ENCODE measurements around the gene CYP3A5. TPM values are rescaled to one million over a fixed set of nuclear protein-coding genes. Genes with fewer than 3 reads are reported as not detected.

Gene CYP3A5
- total RNA-seq, 1 donor from 2014 or later: not detected

DNA sequence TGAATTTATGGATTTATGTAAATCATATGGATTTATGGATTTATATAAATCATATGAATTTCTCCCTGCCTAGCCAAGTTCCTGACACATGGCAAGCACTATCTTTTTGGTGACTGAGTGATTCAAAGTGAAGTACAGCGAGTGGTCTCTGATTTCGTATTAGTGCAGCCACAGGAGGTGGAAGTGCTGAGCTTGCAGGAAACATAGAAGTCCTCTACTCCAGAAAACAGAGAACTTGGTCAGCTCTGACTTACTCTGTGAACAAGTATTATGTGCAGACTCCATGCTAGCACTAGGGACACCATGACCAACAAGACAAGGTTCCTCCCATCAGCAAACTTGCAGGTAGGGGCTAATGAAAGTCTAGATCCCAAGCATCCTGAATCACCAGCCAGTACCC is 28.5 kb downstream of the CYP3A5 start:
- H3K9me3 Mint-ChIP-seq (ENCODE audit: unreplicated experiment): peaks cover 2% of the 10 kb centered on the region
- H3K36me3 Mint-ChIP-seq (ENCODE audit: unreplicated experiment): peaks cover 4% of the 10 kb centered on the region
- H3K4me3 Mint-ChIP-seq (ENCODE audit: unreplicated experiment): no peak overlapping the region

DNA sequence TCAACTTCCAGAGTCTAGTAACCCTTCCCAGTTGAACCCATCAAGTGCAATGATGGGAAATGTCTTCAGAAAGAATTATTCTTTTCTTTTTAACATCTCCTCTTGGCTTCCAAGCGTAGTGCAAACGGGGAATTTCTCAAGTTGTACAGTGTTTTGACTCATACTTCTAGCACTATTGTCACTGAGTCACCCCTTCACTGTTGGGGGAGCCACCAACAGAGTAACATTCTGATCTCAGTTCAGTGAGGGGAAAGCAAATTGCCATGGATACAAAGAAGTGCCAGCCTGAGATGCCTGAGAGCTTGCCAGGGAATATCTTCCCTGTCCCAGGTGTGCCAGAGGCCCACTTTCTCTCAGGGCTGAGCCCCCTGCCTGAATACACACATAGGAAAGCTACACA is 31.0 kb downstream of the CYP3A5 start:
- Mint-ChIP-seq H3K4me3 (ENCODE audit: unreplicated experiment) (no peak overlapping the region), H3K4me1 (ENCODE audit: low read depth, unreplicated experiment) (no peaks in the 10 kb centered on the region)

More for the DNA sequence above, 28.5 kb downstream of the CYP3A5 start:
- TF ChIP-seq, protein P1, sequence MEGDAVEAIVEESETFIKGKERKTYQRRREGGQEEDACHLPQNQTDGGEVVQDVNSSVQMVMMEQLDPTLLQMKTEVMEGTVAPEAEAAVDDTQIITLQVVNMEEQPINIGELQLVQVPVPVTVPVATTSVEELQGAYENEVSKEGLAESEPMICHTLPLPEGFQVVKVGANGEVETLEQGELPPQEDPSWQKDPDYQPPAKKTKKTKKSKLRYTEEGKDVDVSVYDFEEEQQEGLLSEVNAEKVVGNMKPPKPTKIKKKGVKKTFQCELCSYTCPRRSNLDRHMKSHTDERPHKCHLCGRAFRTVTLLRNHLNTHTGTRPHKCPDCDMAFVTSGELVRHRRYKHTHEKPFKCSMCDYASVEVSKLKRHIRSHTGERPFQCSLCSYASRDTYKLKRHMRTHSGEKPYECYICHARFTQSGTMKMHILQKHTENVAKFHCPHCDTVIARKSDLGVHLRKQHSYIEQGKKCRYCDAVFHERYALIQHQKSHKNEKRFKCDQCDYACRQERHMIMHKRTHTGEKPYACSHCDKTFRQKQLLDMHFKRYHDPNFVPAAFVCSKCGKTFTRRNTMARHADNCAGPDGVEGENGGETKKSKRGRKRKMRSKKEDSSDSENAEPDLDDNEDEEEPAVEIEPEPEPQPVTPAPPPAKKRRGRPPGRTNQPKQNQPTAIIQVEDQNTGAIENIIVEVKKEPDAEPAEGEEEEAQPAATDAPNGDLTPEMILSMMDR (IDR thresholded peaks at IDR 0.05; ENCODE audit: partially characterized antibody, unreplicated experiment): no peak
- no peak overlapping the region for H3K27ac Mint-ChIP-seq (ENCODE audit: unreplicated experiment)
- H3K27me3 Mint-ChIP-seq (ENCODE audit: unreplicated experiment): no peaks in the 10 kb centered on the region
- no peaks in the 10 kb centered on the region for H3K4me1 Mint-ChIP-seq (ENCODE audit: low read depth, unreplicated experiment)
- DNase-seq: no peak

DNA sequence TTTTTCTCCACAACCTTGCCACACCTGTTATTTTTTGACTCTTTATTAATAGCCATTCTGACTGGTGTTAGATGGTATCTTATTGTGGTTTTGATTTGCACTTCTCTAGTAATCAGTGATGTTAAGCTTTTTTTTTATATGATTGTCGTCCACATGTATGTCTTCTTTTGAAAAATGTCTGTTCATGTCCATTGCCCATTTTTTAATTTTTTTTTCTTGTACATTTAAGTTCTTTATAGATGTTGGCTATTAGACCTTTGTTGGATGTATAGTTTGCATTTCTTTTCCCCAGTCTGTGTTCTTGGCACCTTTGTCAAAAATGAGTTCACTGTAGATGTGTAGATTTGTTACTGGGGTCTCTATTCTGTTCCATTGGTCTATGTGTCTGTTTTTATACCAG is 34.2 kb downstream of the CYP3A5 start:
- no peaks in the 10 kb centered on the region for H3K9me3 Mint-ChIP-seq (ENCODE audit: unreplicated experiment)
- TF ChIP-seq, protein P1 (IDR thresholded peaks at IDR 0.05; ENCODE audit: partially characterized antibody, unreplicated experiment): no peak
- H3K4me3 Mint-ChIP-seq (ENCODE audit: unreplicated experiment): no peak overlapping the region
- peaks cover 1% of the 10 kb centered on the region for H3K27me3 Mint-ChIP-seq (ENCODE audit: unreplicated experiment)
- H3K27ac Mint-ChIP-seq (ENCODE audit: unreplicated experiment): no peak overlapping the region
- DNase-seq: no peak
- no peaks in the 10 kb centered on the region for H3K4me1 Mint-ChIP-seq (ENCODE audit: low read depth, unreplicated experiment)
- peaks cover 16% of the 10 kb centered on the region for H3K36me3 Mint-ChIP-seq (ENCODE audit: unreplicated experiment)

More for the DNA sequence above, 31.0 kb downstream of the CYP3A5 start:
- TF ChIP-seq, protein P1 (IDR thresholded peaks at IDR 0.05; ENCODE audit: partially characterized antibody, unreplicated experiment): no peak
- DNase-seq: no peak
- peaks cover 10% of the 10 kb centered on the region for H3K36me3 Mint-ChIP-seq (ENCODE audit: unreplicated experiment)
- H3K27me3 Mint-ChIP-seq (ENCODE audit: unreplicated experiment): no peaks in the 10 kb centered on the region
- no peaks in the 10 kb centered on the region for H3K9me3 Mint-ChIP-seq (ENCODE audit: unreplicated experiment)
- no peak overlapping the region for H3K27ac Mint-ChIP-seq (ENCODE audit: unreplicated experiment)

DNA sequence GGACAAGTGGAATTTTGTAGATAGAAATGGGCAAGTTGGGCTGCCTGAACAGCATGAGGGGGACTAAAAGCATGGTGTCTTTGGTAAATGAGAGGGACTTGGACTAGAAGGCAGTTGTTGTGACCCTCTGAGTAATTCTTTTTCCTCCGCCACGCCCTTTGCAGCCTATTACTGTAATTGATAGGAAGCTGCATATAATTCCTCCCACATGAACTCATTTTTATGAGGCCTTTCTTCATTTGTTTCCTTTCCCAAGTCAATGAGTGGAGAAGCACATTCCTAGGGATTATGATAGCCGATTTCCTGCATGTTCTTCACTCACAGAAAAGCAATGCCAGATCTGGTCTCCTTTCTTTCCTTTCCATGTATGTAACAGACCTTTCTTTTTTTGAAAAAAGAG is 35.4 kb downstream of the CYP3A5 start:
- peaks cover 19% of the 10 kb centered on the region for H3K36me3 Mint-ChIP-seq (ENCODE audit: unreplicated experiment)
- peaks cover 5% of the 10 kb centered on the region for H3K27me3 Mint-ChIP-seq (ENCODE audit: unreplicated experiment)
- H3K9me3 Mint-ChIP-seq (ENCODE audit: unreplicated experiment): peaks cover 2% of the 10 kb centered on the region
- TF ChIP-seq, protein P1 (IDR thresholded peaks at IDR 0.05; ENCODE audit: partially characterized antibody, unreplicated experiment): no peak
- no peak overlapping the region for H3K27ac Mint-ChIP-seq (ENCODE audit: unreplicated experiment)
- no peak for DNase-seq
- no peaks in the 10 kb centered on the region for H3K4me1 Mint-ChIP-seq (ENCODE audit: low read depth, unreplicated experiment)
- no peak overlapping the region for H3K4me3 Mint-ChIP-seq (ENCODE audit: unreplicated experiment)

DNA sequence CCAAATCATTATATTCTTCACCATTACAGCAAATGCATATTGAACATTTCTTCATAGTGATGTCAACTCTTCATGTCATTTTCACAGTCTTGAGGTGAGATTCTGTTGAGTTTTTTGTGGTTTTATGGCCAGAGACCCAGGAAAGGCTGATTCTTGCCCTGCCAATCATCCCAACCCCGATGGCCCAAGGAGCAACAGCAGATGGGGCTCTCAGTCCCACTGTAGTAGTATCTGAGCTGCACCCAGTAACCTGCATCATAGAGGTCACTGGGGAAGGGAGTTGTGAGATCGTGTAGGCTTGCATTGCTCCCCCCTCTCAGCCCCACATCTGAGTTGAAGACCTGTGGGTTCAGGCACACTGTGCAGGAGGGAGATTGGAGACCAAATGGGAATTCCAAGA is 36.3 kb downstream of the CYP3A5 start:
- Mint-ChIP-seq H3K9me3 (ENCODE audit: unreplicated experiment) (peaks cover 2% of the 10 kb centered on the region), H3K27me3 (ENCODE audit: unreplicated experiment) (peaks cover 5% of the 10 kb centered on the region), H3K27ac (ENCODE audit: unreplicated experiment) (no peak overlapping the region), H3K4me3 (ENCODE audit: unreplicated experiment) (no peak overlapping the region), H3K4me1 (ENCODE audit: low read depth, unreplicated experiment) (no peaks in the 10 kb centered on the region), H3K36me3 (ENCODE audit: unreplicated experiment) (peaks cover 19% of the 10 kb centered on the region)
- DNase-seq: no peak
- TF ChIP-seq, protein P1 (IDR thresholded peaks at IDR 0.05; ENCODE audit: partially characterized antibody, unreplicated experiment): no peak

Measured in glutamatergic neuron (in vitro differentiated cells).